Mesothelial cell of epicardium (in vitro differentiated cells): ENCODE results near the gene RDM1. TPM values are rescaled to one million over a fixed set of nuclear protein-coding genes. Genes with fewer than 3 reads are reported as not detected.

Source experiments
- DNase-seq, 2 experiments: peaks; one replicate each; pipeline ENCODE4 v3.0.0; 2021; ENCODE audit warnings: low spot score in 2 of 2; ENCODE audit not compliant: unreplicated experiment in 2 of 2
- H3K27ac Mint-ChIP-seq: 2 replicates; pipeline ENCODE4 v1.8.0; 2021; ENCODE audit warnings: mixed read lengths
- H3K27me3 Mint-ChIP-seq: 2 replicates; pipeline ENCODE4 v1.8.0; 2021; ENCODE audit warnings: low read depth, mixed read lengths
- H3K36me3 Mint-ChIP-seq: 2 replicates; pipeline ENCODE4 v1.8.0; 2021; ENCODE audit warnings: mixed read lengths
- H3K4me1 Mint-ChIP-seq: 2 replicates; pipeline ENCODE4 v1.8.0; 2021; ENCODE audit warnings: mixed read lengths
- H3K4me3 Mint-ChIP-seq: 2 replicates; pipeline ENCODE4 v1.8.0; 2021; ENCODE audit warnings: mild to moderate bottlenecking, moderate library complexity, mixed read lengths
- H3K9me3 Mint-ChIP-seq: 2 replicates; pipeline ENCODE4 v1.8.0; 2021; ENCODE audit warnings: mixed read lengths
- CTCF ChIP-seq: fragments of 200-600 bp; sonication (generic); IDR thresholded peaks from one replicate; pipeline ENCODE4 v1.5.0; 2021; ENCODE audit warnings: antibody characterized with exemption; ENCODE audit not compliant: unreplicated experiment
- total RNA-seq: library from RNA; stranded (reverse); gene quantifications from 3 replicates; pipeline ENCODE4 v1.2.1, GENCODE V29; 2021

Gene RDM1
- total RNA-seq, 1 donor from 2014 or later, result 3.4 TPM

GRCh38 chr17:35890774-35891155, 39.8 kb downstream of the RDM1 start:
- TF ChIP-seq CTCF, result no peak
- Mint-ChIP-seq H3K4me1 (peaks cover 31% of the 10 kb centered on the region), H3K27ac (peak overlapping the region; percentile 71), H3K36me3 (no peaks in the 10 kb centered on the region), H3K27me3 (no peaks in the 10 kb centered on the region), H3K9me3 (no peaks in the 10 kb centered on the region), H3K4me3 (no peak overlapping the region)
- no peak for DNase-seq

- peak; percentile 58 to 72 for DNase-seq
- H3K4me1 Mint-ChIP-seq, result peaks cover 31% of the 10 kb centered on the region
- H3K9me3 Mint-ChIP-seq, result no peaks in the 10 kb centered on the region
- TF ChIP-seq CTCF, result no peak
- H3K4me3 Mint-ChIP-seq, result peak overlapping the region; percentile 18
- H3K27ac Mint-ChIP-seq, result peak overlapping the region; percentile 97
- no peaks in the 10 kb centered on the region for H3K36me3 Mint-ChIP-seq
- no peaks in the 10 kb centered on the region for H3K27me3 Mint-ChIP-seq
These were observed 40.5 kb downstream of the RDM1 start for GRCh38 chr17:35889818-35890773.

- no peak for DNase-seq
- H3K27me3 Mint-ChIP-seq, result no peaks in the 10 kb centered on the region
- H3K4me3 Mint-ChIP-seq, result no peak overlapping the region
These were observed 41.3 kb downstream of the RDM1 start for GRCh38 chr17:35889241-35889640.

GRCh38 chr17:35879773-35880654, 50.6 kb downstream of the RDM1 start, which contains the start of gene CCL5:
CCL5 (minus strand) TSS chr17:35880360.
- no peaks in the 10 kb centered on the region for H3K36me3 Mint-ChIP-seq

More at GRCh38 chr17:35889241-35889640, 41.3 kb downstream of the RDM1 start:
- Mint-ChIP-seq H3K4me1 (peaks cover 31% of the 10 kb centered on the region), H3K36me3 (no peaks in the 10 kb centered on the region), H3K9me3 (no peaks in the 10 kb centered on the region), H3K27ac (peak overlapping the region; percentile 97)
- TF ChIP-seq CTCF, result no peak

More at GRCh38 chr17:35879773-35880654, 50.6 kb downstream of the RDM1 start, which contains the start of gene CCL5:
- no peak for TF ChIP-seq CTCF
- Mint-ChIP-seq H3K9me3 (no peaks in the 10 kb centered on the region), H3K4me3 (no peak within 1 kb of the TSS), H3K27me3 (no peaks in the 10 kb centered on the region), H3K27ac (no peak within 1 kb of the TSS), H3K4me1 (no peaks in the 10 kb centered on the region)
- DNase-seq, result no peak
